PC-3 (cell line): ENCODE results near the gene DHRS1. TPM values are rescaled to one million over a fixed set of nuclear protein-coding genes. Genes with fewer than 3 reads are reported as not detected.

ENCODE experiments used
- ATAC-seq: fragments of 200-7000 bp; cut with Tn5 transposase; 2 replicates; pipeline ENCODE4 v1.9.1; 2020; ENCODE audit warnings: mild to moderate bottlenecking, moderate library complexity
- BruUV-seq: library from RNA; stranded (reverse); fragments of 400-500 nt; replicated peaks from 2 replicates; lab custom pipeline; 2021; lab: Mats Ljungman, UMichigan
- CTCF ChIA-PET: fragments of 300-600 bp; sonication (Branson Sonifier 250); formaldehyde crosslinking; loops from one replicate; lab custom pipeline; 2022; ENCODE audit warnings: antibody characterized with exemption; lab: Charles Lee
- POLR2A ChIA-PET: fragments of 300-600 bp; sonication (Branson Sonifier 250); formaldehyde crosslinking; loops from one replicate; lab custom pipeline; 2022; ENCODE audit warnings: antibody characterized with exemption; ENCODE audit not compliant: unreplicated experiment; lab: Charles Lee
- DNase-seq: peaks from one replicate; pipeline ENCODE4 v3.0.0-alpha.2; 2015
- H2AFZ ChIP-seq: fragments of 300-600 bp; sonication (generic); 2 replicates; pipeline ENCODE4 v1.6.0; 2016; ENCODE audit warnings: antibody characterized with exemption, low read length
- H3F3A ChIP-seq: fragments of 300-600 bp; sonication (generic); one replicate; pipeline ENCODE4 v1.6.0; 2017; ENCODE audit warnings: antibody characterized with exemption, low read length, control low read depth, mild to moderate bottlenecking; ENCODE audit not compliant: unreplicated experiment
- H3K27ac ChIP-seq: fragments of 300-600 bp; sonication (generic); 2 replicates; pipeline ENCODE4 v1.5.1; 2016; ENCODE audit warnings: mild to moderate bottlenecking, low read length
- H3K27me3 ChIP-seq: fragments of 300-600 bp; sonication (generic); 2 replicates; pipeline ENCODE4 v1.6.1; 2016; ENCODE audit warnings: low read length, mixed read lengths
- H3K36me3 ChIP-seq: fragments of 300-600 bp; sonication (generic); 2 replicates; pipeline ENCODE4 v1.6.1; 2016; ENCODE audit warnings: low read depth, mixed run types, low read length, mixed read lengths
- H3K4me1 ChIP-seq: fragments of 300-600 bp; sonication (generic); 2 replicates; pipeline ENCODE4 v1.5.1; 2016; ENCODE audit warnings: low read length; ENCODE audit not compliant: insufficient read depth
- H3K4me2 ChIP-seq: fragments of 300-600 bp; sonication (generic); 2 replicates; pipeline ENCODE4 v1.6.0; 2016; ENCODE audit warnings: low read length
- H3K4me3 ChIP-seq: fragments of 300-600 bp; sonication (generic); 2 replicates; pipeline ENCODE4 v1.5.1; 2016; ENCODE audit warnings: mild to moderate bottlenecking, low read length, mixed read lengths
- H3K79me2 ChIP-seq: fragments of 300-600 bp; sonication (generic); 2 replicates; pipeline ENCODE4 v1.6.1; 2017; ENCODE audit warnings: low read length, mixed read lengths
- H3K9ac ChIP-seq: fragments of 300-600 bp; sonication (generic); 2 replicates; pipeline ENCODE4 v1.6.0; 2016; ENCODE audit warnings: mild to moderate bottlenecking, low read length
- H3K9me2 ChIP-seq: fragments of 300-600 bp; sonication (generic); replicated peaks from 2 replicates; pipeline ENCODE4 v1.6.1; 2016; ENCODE audit warnings: mixed run types, low read length, mixed read lengths
- H3K9me3 ChIP-seq: fragments of 300-600 bp; sonication (generic); 2 replicates; pipeline ENCODE4 v1.6.1; 2016; ENCODE audit warnings: low read length, mixed read lengths
- H4K20me1 ChIP-seq: fragments of 300-600 bp; sonication (generic); 2 replicates; pipeline ENCODE4 v1.6.1; 2016; ENCODE audit warnings: low read length, mixed read lengths
- CTCF ChIP-seq: fragments of 300-600 bp; sonication (generic); conservative IDR thresholded peaks from 2 replicates; pipeline ENCODE4 v1.5.1; 2017; ENCODE audit warnings: antibody characterized with exemption, low read depth, mild to moderate bottlenecking, low read length
- EZH2 ChIP-seq: fragments of 300-600 bp; sonication (generic); IDR thresholded peaks from one replicate; pipeline ENCODE4 v1.6.1; 2017; ENCODE audit warnings: antibody characterized with exemption, mild to moderate bottlenecking, low read length; ENCODE audit not compliant: unreplicated experiment
- EZH2phosphoT487 ChIP-seq: fragments of 300-600 bp; sonication (generic); IDR thresholded peaks from 2 replicates; pipeline ENCODE4 v1.6.1; 2018; ENCODE audit warnings: mild to moderate bottlenecking, antibody characterized with exemption, low read length, borderline replicate concordance
- intact Hi-C: fragments of 100-400 bp; cut with micrococcal nuclease; formaldehyde crosslinking; loops from 2 replicates; pipeline ENCODE4 v1.9.0; 2023
- total RNA-seq: library from RNA; depleted of rRNA; stranded (reverse); fragments of >200 nt; gene quantifications from 2 replicates; pipeline ENCODE4 v1.2.3, GENCODE V29; 2014

DHRS1 gene
- total RNA-seq, 1 experiment from 2014 or later: 15.9 TPM

DNA sequence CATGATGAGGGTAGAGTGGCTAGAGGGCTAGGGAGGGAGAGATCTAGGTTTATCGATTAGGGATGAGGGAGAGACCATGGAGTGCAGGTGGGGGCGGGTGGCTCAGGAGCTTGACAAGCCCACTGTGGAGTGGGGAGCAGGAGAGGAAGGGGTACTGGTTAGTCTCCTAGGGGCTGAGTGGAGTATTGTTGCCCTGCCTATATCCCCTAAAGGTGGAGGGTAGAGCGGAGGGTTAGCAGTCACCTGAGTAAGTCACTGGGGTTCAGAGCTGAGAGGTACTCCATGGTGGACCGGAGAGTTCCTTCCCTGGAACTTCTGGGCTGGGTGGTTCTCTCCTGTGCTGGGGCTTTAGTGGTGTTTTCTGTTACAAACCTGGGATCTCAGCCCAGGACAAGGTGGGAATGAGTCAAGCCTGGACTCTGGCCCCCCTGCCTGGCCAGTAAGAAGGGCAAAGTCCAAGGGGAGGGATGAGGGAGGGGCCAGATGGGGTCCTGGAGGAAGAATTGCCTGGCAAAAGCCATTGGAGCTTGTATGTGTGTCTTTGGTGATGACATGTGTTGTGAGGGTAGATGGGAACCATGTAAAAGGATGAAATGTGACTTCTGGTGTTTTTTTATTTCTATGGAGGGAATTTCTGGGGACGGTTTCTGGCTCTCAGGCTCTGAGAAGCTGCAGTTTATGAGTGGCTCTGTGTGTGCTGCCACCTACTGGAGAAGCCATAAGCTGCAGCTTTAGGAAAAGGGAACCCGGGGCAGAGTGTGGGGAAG is 8.2 kb upstream of the DHRS1 start, which contains the start of gene CIDEB:
Gene CIDEB, minus strand, starts transcription at position 403 of the 767 bp plus-strand sequence. Its CDS starts 119 bp downstream, at position 284.
- Histone ChIP-seq H3K27me3 (no peaks in the 10 kb centered on the region), H3K9me2 (no peaks in the 10 kb centered on the region), H3K9ac (no peak within 1 kb of the TSS), H2AFZ (no peak within 1 kb of the TSS), H3K4me3 (no peak within 1 kb of the TSS), H4K20me1 (no peaks in the 10 kb centered on the region), H3K27ac (no peak within 1 kb of the TSS), H3K9me3 (no peaks in the 10 kb centered on the region), H3K79me2 (no peaks in the 10 kb centered on the region), H3K4me2 (peak within 1 kb of the TSS; percentile 11; the same call in 1 of the 2 replicates), H3K4me1 (peaks cover 9% of the 10 kb centered on the region), H3K36me3 (peaks cover 44% of the 10 kb centered on the region), H3F3A (no peaks in the 10 kb centered on the region)
- intact Hi-C loops: no loop called here
- ChIA-PET CTCF (interaction anchor here (0.5 to 1.2 kb wide), 8 partner anchors 9 to 1453 kb away, joined by 3 to 6 read pairs (median 4); partner anchors contain the start of genes DCAF11, MDP1, NRL and TINF2), POLR2A (interaction anchor here (0.6 to 1.0 kb wide), 2 partner anchors 65 to 380 kb away, joined by 3 to 4 read pairs; partner anchors contain the start of gene TINF2)
- DNase-seq (peak; percentile 76), ATAC-seq (peak; percentile 93)
- BruUV-seq: no TSS peak
- TF ChIP-seq EZH2 (no peak), CTCF (peak; percentile 96), EZH2phosphoT487 (no peak)

DNA sequence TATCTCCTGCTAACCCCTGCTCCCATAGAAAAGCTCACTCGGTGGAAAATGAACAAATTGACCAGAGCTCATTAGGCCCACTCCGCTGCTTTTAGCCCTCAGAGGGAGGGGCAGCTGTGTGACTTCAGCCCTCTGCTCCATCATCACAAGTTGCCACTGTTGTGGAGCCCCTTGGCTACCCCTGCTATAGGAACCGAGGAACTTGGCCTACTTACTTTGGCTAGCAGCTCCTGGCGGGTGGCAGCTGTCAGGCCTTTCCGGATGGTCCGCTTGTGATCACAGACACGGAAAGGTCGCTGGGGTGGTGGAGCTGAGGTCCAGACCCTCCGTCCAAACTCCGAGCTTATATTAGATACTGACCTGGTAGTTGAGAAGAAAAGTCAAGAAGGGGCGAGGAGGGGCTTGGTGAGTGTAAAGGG is 7.6 kb upstream of the DHRS1 start:
- CTCF ChIA-PET: no interaction called here
- peaks cover under 1% of the 10 kb centered on the region; the same call in 1 of the 2 replicates for H3K79me2 ChIP-seq
- no peak overlapping the region for H3K4me3 ChIP-seq
- H3K36me3 ChIP-seq: peaks cover 50% of the 10 kb centered on the region
- H4K20me1 ChIP-seq: no peaks in the 10 kb centered on the region
- H3K9me3 ChIP-seq: no peaks in the 10 kb centered on the region
- H3K27me3 ChIP-seq: no peaks in the 10 kb centered on the region
- no peak for TF ChIP-seq EZH2phosphoT487
- TF ChIP-seq EZH2: no peak
- no peak for TF ChIP-seq CTCF
- no peaks in the 10 kb centered on the region for H3F3A ChIP-seq
- intact Hi-C loops: no loop called here
- no peaks in the 10 kb centered on the region for H3K9me2 ChIP-seq
- TSS peak; percentile 14 for BruUV-seq
- no peak overlapping the region for H3K9ac ChIP-seq
- H3K27ac ChIP-seq: no peak overlapping the region
- H3K4me2 ChIP-seq: no peak overlapping the region
- DNase-seq (no peak), ATAC-seq (no peak)
- POLR2A ChIA-PET: no interaction called here
- H2AFZ ChIP-seq: no peak overlapping the region
- H3K4me1 ChIP-seq: peaks cover 9% of the 10 kb centered on the region

- Histone ChIP-seq H3K36me3 (peaks cover 53% of the 10 kb centered on the region), H3K4me3 (no peak overlapping the region), H4K20me1 (no peaks in the 10 kb centered on the region), H3K9me3 (no peaks in the 10 kb centered on the region), H3K9ac (no peak overlapping the region), H3F3A (no peaks in the 10 kb centered on the region), H3K4me1 (peaks cover 22% of the 10 kb centered on the region), H3K79me2 (peaks cover 30% of the 10 kb centered on the region), H3K27me3 (no peaks in the 10 kb centered on the region), H2AFZ (no peak overlapping the region), H3K9me2 (no peaks in the 10 kb centered on the region), H3K27ac (no peak overlapping the region), H3K4me2 (no peak overlapping the region)
- TF ChIP-seq EZH2 (no peak), CTCF (no peak), EZH2phosphoT487 (no peak)
- ATAC-seq: no peak
- ChIA-PET POLR2A (no interaction called here), CTCF (no interaction called here)
- intact Hi-C loops: no loop called here
- DNase-seq: no peak
- no TSS peak for BruUV-seq
Measured at GRCh38 chr14:24304019-24304387, 4.4 kb upstream of the DHRS1 start.
